H1 (cell line): ENCODE results near the gene INPPL1. TPM values are rescaled to one million over a fixed set of nuclear protein-coding genes. Genes with fewer than 3 reads are reported as not detected.

ENCODE experiments used
- ATF2 ChIP-seq: IDR thresholded peaks from 2 replicates; pipeline ENCODE4 v1.6.1; 2012; ENCODE audit warnings: low read length, inconsistent platforms
- CBX5 ChIP-seq: fragments of 300-800, 300-1000 bp; sonication (generic); IDR thresholded peaks from 2 replicates; pipeline ENCODE4 v1.7.1; 2016; ENCODE audit warnings: antibody characterized with exemption, low read length, low read depth
- KDM5A ChIP-seq: fragments of 200-600 bp; IDR thresholded peaks from 2 replicates; pipeline ENCODE4 v1.7.1; 2012; ENCODE audit warnings: mild to moderate bottlenecking, low read length, inconsistent platforms, mixed read lengths
- POU5F1 ChIP-seq: IDR thresholded peaks from 2 replicates; pipeline ENCODE4 v1.6.1; 2011; ENCODE audit warnings: low read depth, mild to moderate bottlenecking, low read length, moderate library complexity
- RAD21 ChIP-seq, 2 experiments: IDR thresholded peaks in 1 of 2; conservative IDR thresholded peaks in 1 of 2; 2 replicates each; pipeline ENCODE4 v1.6.1; 2011; ENCODE audit warnings: low read depth in 2 of 2, low read length in 2 of 2, improper control_type of control experiment in 1 of 2, inconsistent platforms in 1 of 2, mild to moderate bottlenecking in 1 of 2, moderate library complexity in 1 of 2
- YY1 ChIP-seq: IDR thresholded peaks from 2 replicates; pipeline ENCODE4 v1.6.1; 2011; ENCODE audit warnings: low read depth, mild to moderate bottlenecking, low read length
- polyA plus RNA-seq, 7 experiments: library from polyadenylated mRNA; depleted of rRNA in 3 of 7; stranded (reverse) in 5 of 7; unstranded in 2 of 7; fragments of >200 nt in 5 of 7; fragments of 200-250 nt in 2 of 7; gene quantifications; 1 replicate in 5 of 7; 2 replicates in 1 of 7; 4 replicates in 1 of 7; pipeline versions ENCODE4 v1.2.1 to v1.2.3, GENCODE V29; 2011 to 2013; ENCODE audit warnings: missing spikeins in 2 of 7, mixed read lengths in 2 of 7
- total RNA-seq: library from RNA; stranded (reverse); fragmentation: NEBNext Ultra II Directional; extraction: Animal tissue kit (Norgen Biotek cat#: 25700); gene quantifications from 2 replicates; pipeline ENCODE4 v1.2.1, GENCODE V29; 2021

The INPPL1 gene
- total and polyA plus RNA-seq, 2 of the 8 experiments (the other 6 are each of a cell fraction or from before 2014, with no cell fraction given): 54.5 to 79.5 TPM

- TF ChIP-seq POU5F1: no peak
- no peak for TF ChIP-seq ATF2
- no peak for TF ChIP-seq YY1
- TF ChIP-seq KDM5A: no peak
- TF ChIP-seq CBX5: no peak
- TF ChIP-seq RAD21 (IDR thresholded peaks at IDR 0.05 in 1 of 2, conservative IDR thresholded peaks at IDR 0.05 in 1 of 2; ENCODE audit: low read depth in 2 of 2, low read length in 2 of 2): no peak
- TF ChIP-seq, all 59 proteins: peak for 0
Measured at GRCh38 chr11:72188267-72188666, 36.3 kb upstream of the INPPL1 start (continued).
